Stimulated activated naive CD8-positive, alpha-beta T cell treated with anti-CD3 and anti-CD28 coated beads, Interleukin-15, Interleukin-2, amounts not matched to agents 100 ng/mL and 50 ng/mL, for 24 hours (primary cell): ENCODE results near the gene ELAVL3.

ENCODE experiments used
- H3K27ac Mint-ChIP-seq: one replicate; pipeline ENCODE4 v1.8.0; 2021; ENCODE audit warnings: mild to moderate bottlenecking, mixed read lengths
- H3K27me3 Mint-ChIP-seq: one replicate; pipeline ENCODE4 v1.8.0; 2021; ENCODE audit warnings: mixed read lengths
- H3K36me3 Mint-ChIP-seq: one replicate; pipeline ENCODE4 v1.8.0; 2021; ENCODE audit warnings: low read depth, mixed read lengths
- H3K4me1 Mint-ChIP-seq: one replicate; pipeline ENCODE4 v1.8.0; 2021; ENCODE audit warnings: low read depth, mixed read lengths
- H3K4me3 Mint-ChIP-seq: one replicate; pipeline ENCODE4 v1.8.0; 2021; ENCODE audit warnings: mild to moderate bottlenecking, mixed read lengths
- H3K9me3 Mint-ChIP-seq: one replicate; pipeline ENCODE4 v1.8.0; 2021; ENCODE audit warnings: mixed read lengths

ELAVL3 gene

DNA sequence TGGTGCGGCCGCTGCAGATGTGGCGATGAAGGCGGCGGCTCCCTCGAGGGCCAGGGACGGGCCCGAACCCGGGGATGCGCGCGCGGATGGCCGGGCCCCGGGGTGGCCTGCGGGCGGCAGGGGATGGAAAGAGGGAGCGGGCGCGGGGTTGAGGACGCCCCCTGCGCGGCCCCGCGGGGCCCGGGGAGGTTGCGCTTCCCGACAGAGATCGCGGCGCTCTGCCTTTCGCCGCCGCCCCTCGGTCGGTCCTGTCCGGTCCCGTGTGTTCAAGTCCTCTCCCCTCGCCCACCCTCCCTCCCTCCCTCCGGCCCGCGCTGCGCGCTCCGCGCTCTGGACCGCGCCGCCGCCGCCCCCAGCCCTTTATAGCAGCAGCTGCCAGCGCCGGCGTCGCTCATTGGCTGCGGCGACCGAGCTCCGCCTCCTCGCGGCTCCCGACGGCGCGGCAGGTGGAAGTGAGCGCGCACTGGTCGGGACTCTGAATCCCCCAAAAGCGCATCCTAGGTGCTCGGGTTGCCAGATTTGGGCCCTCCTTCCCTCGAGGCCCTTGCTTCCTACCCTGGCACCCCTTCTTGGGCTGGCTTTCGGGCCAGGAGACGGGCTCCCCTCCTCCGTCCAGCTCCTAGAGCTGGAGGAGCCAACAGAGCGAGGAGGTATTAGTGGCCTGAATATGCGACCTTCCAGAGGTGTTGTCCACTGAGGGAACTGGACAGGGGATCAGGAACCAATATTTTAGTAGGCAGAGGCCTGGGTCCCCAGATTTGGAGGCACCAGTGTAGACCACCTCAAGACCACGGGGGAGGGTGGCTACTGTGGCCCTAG, at the start of gene ELAVL3:
TSS of gene ELAVL3 (minus strand) at position 332 of the 819 bp plus-strand sequence. CDS start 438 bp downstream, outside the sequence.
- no peaks in the 10 kb centered on the region for H3K9me3 Mint-ChIP-seq
- peak within 1 kb of the TSS; percentile 70 for H3K4me3 Mint-ChIP-seq
- H3K4me1 Mint-ChIP-seq = peaks cover 29% of the 10 kb centered on the region
- peaks cover 8% of the 10 kb centered on the region for H3K36me3 Mint-ChIP-seq
- peak within 1 kb of the TSS; percentile 61 for H3K27ac Mint-ChIP-seq
- H3K27me3 Mint-ChIP-seq = peaks cover 39% of the 10 kb centered on the region

DNA sequence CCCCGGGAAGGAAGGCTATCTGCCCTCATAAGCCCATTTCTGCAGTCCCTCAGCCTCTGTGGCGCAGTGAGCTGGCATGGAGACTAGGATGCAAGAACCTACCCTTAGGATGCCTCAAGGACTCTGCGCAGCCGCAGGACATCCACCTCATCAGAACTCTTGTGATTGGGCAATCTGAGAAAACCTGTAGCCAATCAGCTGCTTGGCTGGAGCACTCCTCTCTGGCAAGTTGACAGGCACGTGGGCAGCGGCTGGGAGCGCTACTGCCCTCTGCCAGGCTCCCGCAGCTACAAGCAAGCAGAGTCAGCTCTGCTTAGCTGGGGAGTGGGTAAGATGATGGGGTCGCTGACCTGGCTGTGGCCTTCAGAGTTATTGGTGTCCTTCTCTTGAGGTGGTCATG, 49.6 kb upstream of the ELAVL3 start:
- Mint-ChIP-seq H3K4me1 (peaks cover 42% of the 10 kb centered on the region), H3K9me3 (no peaks in the 10 kb centered on the region), H3K36me3 (no peaks in the 10 kb centered on the region), H3K4me3 (no peak overlapping the region), H3K27me3 (no peaks in the 10 kb centered on the region), H3K27ac (no peak overlapping the region)

DNA sequence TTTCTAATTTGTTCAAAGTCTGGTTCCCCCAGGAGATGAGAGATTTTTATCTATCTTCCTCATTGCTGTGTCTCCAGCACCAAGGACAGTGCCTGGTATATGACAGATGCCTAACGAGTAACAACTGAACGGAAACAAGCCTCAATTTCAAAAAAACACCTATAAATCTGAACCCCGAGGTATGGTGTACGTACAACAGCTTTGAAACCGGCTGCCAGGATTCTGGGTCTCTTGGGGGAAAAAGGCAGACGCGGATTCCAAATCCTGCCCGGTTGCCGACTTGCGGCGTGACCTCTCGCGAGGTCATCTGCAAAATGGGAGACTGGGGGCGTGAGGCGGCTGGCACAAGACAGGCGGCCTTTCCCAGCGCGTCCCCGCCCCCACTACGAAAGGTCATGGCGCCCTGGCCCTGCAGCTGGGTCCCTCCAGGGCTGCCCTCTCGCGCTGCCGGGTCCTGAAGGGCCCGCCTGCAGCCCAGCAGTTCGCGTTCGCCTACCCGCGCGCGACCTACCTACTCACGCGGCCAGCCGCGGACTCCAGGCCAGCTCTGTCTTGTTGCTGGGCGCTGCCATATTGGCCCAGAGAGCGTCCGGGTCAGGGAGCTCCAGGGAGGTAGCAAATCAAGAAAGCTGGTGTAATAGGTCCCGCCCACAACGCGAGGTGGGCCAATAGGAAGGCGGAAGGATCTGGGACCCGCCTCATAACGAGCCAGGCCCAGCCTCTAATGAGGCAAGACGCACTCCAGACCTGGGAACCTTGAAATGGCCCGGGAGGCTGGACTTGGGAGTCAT, 47.9 kb upstream of the ELAVL3 start, which contains the start of gene ECSIT:
TSS of gene ECSIT (minus strand) at position 584 of the 791 bp plus-strand sequence. CDS start 9,964 bp downstream, outside the sequence.
- H3K9me3 Mint-ChIP-seq = no peaks in the 10 kb centered on the region
- peak within 1 kb of the TSS; percentile 98 for H3K4me3 Mint-ChIP-seq
- peak within 1 kb of the TSS; percentile 93 for H3K27ac Mint-ChIP-seq
- peaks cover 36% of the 10 kb centered on the region for H3K4me1 Mint-ChIP-seq
- H3K36me3 Mint-ChIP-seq = no peaks in the 10 kb centered on the region
- no peaks in the 10 kb centered on the region for H3K27me3 Mint-ChIP-seq

DNA sequence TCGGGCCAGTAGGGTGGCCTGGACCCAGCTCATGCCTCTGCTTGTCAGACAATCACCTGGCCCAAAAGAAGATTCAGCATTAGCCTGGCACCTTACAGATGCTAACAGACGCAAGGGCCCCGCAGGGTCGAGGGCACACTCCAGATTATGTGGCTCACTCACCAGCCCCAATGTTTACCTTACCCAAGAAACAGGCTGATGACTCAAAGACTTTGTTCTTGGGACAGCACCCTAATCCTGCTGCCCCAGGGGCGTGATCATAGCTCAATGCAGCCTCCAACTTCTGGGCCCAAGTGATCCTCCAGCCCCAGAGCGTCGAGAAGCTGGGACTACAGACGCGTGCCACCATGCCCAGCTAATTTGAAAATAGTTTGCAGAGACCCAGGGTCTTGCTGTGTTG, 38.3 kb upstream of the ELAVL3 start:
- Mint-ChIP-seq H3K9me3 (no peaks in the 10 kb centered on the region), H3K4me1 (no peaks in the 10 kb centered on the region), H3K27me3 (no peaks in the 10 kb centered on the region), H3K4me3 (no peak overlapping the region), H3K36me3 (peaks cover 23% of the 10 kb centered on the region), H3K27ac (no peak overlapping the region)

DNA sequence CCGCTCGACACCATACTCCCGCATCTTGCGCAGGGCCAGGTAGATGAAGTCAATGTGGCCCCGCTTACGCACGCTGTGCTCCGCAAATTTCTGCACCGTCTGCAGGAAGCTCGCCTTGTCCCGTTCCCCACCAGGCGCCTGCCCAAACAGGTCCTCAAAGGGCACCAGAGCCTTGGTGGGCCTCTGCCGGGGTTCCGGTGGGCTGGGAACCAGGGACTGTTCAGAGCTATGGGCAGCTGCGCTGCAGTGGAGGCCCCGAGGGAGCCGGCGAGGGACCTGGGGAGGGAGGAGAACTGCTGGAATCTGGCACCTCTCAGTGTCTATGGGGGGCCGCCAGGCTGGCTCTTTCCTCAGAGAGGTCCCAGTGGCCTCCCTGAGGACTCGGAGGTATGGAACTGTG, 33.1 kb upstream of the ELAVL3 start:
- H3K36me3 Mint-ChIP-seq = peaks cover 31% of the 10 kb centered on the region
- no peaks in the 10 kb centered on the region for H3K9me3 Mint-ChIP-seq
- no peaks in the 10 kb centered on the region for H3K27me3 Mint-ChIP-seq
- H3K4me1 Mint-ChIP-seq = no peaks in the 10 kb centered on the region
- H3K27ac Mint-ChIP-seq = no peak overlapping the region
- H3K4me3 Mint-ChIP-seq = no peak overlapping the region

DNA sequence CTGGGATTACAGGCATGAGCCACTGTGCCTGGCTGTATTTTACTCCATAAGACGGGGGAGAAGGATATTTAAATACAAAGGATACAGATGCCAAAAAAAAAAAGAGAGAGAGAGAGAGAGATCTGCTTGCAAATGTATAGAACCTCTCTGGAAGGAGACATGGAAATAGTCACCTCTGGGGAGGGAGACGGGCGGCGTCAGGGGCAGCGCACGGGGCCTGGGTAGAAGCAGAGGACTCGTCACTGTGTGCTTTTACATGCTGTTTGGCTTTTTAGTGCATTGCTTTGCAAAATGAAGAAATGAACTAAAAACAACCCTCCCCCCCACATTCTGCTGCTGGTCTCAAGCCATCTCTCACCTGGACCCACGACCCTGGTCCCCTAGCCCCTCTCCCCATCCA, 29.6 kb upstream of the ELAVL3 start:
- no peak overlapping the region for H3K27ac Mint-ChIP-seq
- H3K9me3 Mint-ChIP-seq = no peaks in the 10 kb centered on the region
- H3K27me3 Mint-ChIP-seq = no peaks in the 10 kb centered on the region
- peaks cover 19% of the 10 kb centered on the region for H3K36me3 Mint-ChIP-seq
- peaks cover 17% of the 10 kb centered on the region for H3K4me1 Mint-ChIP-seq
- no peak overlapping the region for H3K4me3 Mint-ChIP-seq

DNA sequence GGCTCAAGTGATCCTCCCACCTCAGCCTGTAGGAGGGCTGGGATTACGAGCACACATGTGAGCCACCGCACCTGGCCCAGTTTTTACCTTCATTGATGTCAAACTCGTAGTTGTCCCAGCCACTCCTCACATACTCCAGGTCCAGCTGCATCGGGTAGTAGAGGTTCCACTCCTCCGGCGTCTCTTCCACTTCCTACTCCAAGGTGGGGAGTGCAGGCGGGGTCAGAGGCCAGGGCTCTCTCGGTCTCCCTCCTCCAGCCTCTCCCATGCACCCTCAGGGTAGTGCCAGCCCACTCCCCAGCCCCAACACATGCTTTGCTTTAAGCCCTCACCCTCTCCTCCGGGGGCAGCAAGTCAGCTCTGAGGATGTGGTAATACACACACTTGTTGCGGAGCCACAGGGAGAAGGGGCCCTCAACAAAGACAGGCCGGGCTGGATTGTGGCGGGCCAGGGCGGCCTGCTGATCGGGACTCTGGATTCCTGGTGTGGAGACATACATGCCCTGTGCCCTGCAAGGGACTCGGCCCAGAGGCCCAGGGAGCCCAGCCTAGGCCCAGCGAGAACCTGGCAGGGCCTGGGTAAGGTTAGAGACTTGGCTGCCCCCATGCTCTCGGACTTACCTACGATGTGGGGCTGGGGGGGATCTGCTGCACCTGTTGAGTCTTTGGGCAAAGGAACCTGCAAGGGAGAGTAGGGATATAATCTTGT, 26.7 kb upstream of the ELAVL3 start:
- Mint-ChIP-seq H3K9me3 (no peaks in the 10 kb centered on the region), H3K27ac (no peak overlapping the region), H3K4me3 (peak overlapping the region; percentile 87), H3K4me1 (peaks cover 25% of the 10 kb centered on the region), H3K36me3 (peaks cover 16% of the 10 kb centered on the region), H3K27me3 (no peaks in the 10 kb centered on the region)

DNA sequence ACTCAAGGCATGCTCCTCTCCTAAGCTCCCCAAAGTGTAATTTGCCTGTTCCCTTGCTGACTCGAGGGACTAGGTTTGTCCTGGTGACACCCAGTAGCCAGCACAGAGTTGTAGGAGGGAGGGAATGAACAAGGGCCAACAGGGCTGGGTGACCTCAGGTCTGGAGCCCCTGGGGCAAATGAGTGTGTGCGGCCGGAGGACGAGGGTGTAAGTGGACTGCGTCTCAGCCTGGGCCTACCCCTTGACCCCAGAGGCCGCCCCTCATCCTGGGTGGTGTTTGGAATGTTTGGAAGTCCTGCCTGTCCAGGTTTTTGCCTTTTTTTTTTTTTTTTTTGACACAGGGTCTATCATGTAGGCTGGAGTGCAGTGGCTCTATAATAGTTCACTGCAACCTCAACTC, 26.1 kb upstream of the ELAVL3 start:
- H3K27me3 Mint-ChIP-seq = no peaks in the 10 kb centered on the region

DNA sequence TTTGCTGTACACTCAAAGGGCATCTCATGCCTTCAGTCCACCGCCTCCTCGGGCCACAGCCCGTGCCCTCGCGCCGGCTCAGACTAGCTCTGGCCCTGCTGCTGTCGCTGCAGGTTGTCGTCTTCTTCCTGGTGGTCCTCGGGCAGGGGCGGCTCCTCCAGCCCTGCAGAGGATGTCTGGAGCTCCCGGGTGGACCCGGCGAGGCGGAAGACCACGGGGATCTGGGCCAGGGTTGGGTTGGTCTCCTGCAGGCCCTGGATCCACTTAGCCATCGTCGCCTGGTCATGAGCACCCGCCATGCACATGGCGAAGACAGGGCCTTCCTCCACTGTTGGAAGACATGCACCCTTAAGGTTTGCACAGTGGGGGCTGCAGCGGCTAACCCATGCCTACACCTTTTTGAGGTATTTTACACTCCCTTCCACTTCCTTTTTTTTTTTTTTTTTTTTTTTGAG, 25.3 kb upstream of the ELAVL3 start:
- H3K9me3 Mint-ChIP-seq = no peaks in the 10 kb centered on the region
- H3K36me3 Mint-ChIP-seq = peaks cover 12% of the 10 kb centered on the region
- H3K4me3 Mint-ChIP-seq = peak overlapping the region; percentile 87

More for the DNA sequence above, 26.1 kb upstream of the ELAVL3 start:
- H3K4me3 Mint-ChIP-seq = peak overlapping the region; percentile 87
- peaks cover 16% of the 10 kb centered on the region for H3K36me3 Mint-ChIP-seq
- peaks cover 25% of the 10 kb centered on the region for H3K4me1 Mint-ChIP-seq
- H3K9me3 Mint-ChIP-seq = no peaks in the 10 kb centered on the region
- peak overlapping the region; percentile 93 for H3K27ac Mint-ChIP-seq

DNA sequence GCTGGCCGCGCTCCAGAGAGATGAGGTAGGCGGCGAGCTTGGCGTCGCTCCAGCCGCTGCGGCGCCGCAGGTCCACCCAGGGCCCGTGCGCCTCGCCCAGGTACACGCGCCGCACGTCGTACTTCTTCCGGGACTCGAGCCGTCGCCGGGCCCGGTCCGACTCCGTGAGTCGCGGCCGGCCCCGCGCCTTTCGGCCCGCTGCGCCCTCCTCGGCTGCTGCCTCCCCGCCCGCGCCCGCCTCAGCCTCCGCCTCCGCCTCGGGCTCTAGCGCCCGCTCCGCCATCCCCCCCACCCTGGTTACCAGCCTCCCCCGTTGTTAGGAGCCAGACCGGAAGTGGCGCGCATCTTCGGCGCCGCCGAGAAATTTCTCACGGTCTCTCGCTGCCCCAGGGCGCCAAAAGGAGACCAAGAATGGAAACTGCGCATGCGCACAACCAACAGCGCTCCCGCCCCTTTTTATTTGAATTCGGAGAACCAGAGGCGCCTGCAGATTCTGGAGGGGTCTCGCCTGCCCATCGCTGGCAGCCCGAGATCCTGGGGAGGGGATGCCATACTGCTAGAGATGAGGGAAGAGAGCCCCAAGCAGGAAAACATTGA, 24.8 kb upstream of the ELAVL3 start, which contains the start of gene ZNF653:
TSS of gene ZNF653 (minus strand) at position 336 of the 597 bp plus-strand sequence. CDS start at position 283, 53 bp downstream.
- Mint-ChIP-seq H3K27me3 (no peaks in the 10 kb centered on the region), H3K4me1 (peaks cover 25% of the 10 kb centered on the region), H3K9me3 (no peaks in the 10 kb centered on the region), H3K4me3 (peak within 1 kb of the TSS; percentile 87), H3K27ac (peak within 1 kb of the TSS; percentile 93), H3K36me3 (peaks cover 9% of the 10 kb centered on the region)

More for the DNA sequence above, 25.3 kb upstream of the ELAVL3 start:
- Mint-ChIP-seq H3K27me3 (no peaks in the 10 kb centered on the region), H3K4me1 (peaks cover 25% of the 10 kb centered on the region), H3K27ac (peak overlapping the region; percentile 93)

DNA sequence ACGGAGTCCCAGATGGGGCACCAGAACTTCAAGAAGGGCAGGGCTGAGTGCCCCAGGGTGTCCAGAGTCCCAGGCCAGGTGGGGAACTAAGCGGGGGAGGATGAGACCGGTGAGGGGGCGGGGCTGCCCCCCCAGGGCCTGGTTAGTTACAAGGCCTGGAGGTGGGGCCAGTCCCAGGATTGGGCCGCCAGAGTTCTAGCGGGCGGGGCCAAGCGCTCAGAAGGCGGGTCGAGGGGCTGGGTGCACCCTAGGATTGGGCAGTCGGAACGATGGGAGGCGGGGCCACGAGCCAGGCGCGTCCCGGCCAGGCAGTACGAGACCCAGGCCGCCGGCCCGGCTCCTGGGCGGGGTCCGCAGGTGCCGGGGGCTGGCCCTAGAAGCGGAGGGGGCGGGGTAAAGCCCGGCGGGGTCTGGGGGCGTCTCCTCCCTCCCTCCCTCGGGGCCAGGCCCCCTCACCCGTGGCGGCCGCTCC, 24.2 kb upstream of the ELAVL3 start:
- H3K27ac Mint-ChIP-seq = peak overlapping the region; percentile 76
- H3K36me3 Mint-ChIP-seq = peaks cover 9% of the 10 kb centered on the region
- peaks cover 25% of the 10 kb centered on the region for H3K4me1 Mint-ChIP-seq
- no peaks in the 10 kb centered on the region for H3K9me3 Mint-ChIP-seq
- H3K27me3 Mint-ChIP-seq = no peaks in the 10 kb centered on the region
- peak overlapping the region; percentile 87 for H3K4me3 Mint-ChIP-seq

DNA sequence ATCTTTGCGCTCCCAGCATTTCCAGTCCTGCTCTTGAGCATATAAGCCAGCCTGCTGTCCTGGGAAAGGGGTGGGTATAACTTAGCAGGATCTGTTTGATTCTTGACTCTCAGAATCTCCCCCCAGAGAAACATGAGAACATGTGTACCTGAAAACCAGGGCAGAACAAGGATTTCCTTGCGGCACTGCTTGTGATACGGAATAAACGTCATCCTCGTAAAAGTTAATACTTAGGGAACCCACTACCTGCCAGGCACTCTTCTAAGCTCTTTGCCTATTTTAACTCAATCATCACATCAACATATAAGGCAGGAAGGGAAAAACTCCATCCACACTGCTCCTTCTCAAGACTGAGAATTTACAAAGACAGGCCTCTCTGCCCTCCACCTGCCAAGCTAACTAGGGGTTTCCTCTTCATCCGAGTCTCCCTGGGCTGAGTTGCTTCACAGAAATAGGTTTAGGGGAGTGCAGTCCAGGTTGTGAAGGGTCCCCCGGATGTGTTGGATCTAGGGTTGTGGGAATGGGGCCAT, 23.7 kb upstream of the ELAVL3 start:
- peak overlapping the region; percentile 87 for H3K4me3 Mint-ChIP-seq
- H3K36me3 Mint-ChIP-seq = peaks cover 14% of the 10 kb centered on the region
- H3K27ac Mint-ChIP-seq = peak overlapping the region; percentile 76
- no peaks in the 10 kb centered on the region for H3K9me3 Mint-ChIP-seq
- H3K27me3 Mint-ChIP-seq = no peaks in the 10 kb centered on the region
- peaks cover 25% of the 10 kb centered on the region for H3K4me1 Mint-ChIP-seq

DNA sequence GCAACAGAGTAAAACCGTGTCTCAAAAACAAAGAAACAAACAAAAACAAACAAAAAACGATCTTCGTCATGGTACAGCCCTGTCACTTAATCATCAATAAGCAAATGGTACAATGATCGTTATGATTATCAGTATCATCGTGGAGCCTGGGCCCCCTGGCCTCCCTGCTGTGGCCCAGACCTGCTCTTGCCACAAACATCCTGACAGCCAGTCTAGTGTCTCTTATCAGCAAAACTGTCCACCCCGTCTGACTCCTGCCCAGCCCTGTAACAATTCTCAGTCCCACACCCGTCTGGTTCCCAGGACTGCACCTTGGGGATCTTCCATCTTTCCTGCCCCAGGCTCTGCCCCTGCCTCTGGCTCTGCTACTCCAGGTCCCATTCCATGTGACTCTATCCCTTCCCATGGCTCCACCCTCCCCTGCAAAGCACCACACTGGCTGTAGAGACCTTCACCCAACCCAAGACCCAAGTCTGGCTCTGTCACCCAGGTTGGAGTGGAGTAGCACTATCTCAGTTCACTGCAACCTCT, 19.1 kb upstream of the ELAVL3 start:
- Mint-ChIP-seq H3K4me1 (peaks cover 7% of the 10 kb centered on the region), H3K36me3 (peaks cover 20% of the 10 kb centered on the region), H3K9me3 (no peaks in the 10 kb centered on the region), H3K27ac (no peak overlapping the region), H3K27me3 (no peaks in the 10 kb centered on the region), H3K4me3 (no peak overlapping the region)
